ENCODE results near the gene DDR2.

DNA sequence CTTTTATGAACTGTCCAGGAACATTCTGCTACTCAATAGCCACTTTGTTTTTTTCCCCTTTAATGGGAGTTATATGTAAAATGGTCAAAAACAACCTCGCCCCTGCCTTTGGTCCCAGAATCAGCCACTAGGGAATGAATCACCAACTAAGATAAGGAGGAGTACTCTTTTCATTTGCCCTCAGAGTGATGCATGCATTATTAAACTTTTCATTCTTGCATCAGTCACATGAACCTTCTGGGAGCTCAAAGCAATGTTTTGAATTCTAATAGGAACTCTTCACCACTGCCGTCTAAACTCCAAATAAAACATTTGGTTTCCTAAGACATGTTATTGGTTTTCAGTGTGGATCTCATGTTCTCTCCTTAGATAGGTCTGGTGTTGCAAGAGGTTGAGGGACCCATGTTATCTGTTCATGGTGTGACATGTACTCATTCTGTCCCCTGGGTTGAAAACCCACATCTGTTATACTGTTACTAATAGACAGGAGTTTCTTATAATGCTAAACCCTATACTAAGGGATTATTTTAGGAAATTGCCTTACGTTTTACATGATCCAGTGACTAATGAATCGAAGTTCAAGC lies 140.4 kb downstream of the DDR2 start:
- TF ChIP-seq, protein P1, sequence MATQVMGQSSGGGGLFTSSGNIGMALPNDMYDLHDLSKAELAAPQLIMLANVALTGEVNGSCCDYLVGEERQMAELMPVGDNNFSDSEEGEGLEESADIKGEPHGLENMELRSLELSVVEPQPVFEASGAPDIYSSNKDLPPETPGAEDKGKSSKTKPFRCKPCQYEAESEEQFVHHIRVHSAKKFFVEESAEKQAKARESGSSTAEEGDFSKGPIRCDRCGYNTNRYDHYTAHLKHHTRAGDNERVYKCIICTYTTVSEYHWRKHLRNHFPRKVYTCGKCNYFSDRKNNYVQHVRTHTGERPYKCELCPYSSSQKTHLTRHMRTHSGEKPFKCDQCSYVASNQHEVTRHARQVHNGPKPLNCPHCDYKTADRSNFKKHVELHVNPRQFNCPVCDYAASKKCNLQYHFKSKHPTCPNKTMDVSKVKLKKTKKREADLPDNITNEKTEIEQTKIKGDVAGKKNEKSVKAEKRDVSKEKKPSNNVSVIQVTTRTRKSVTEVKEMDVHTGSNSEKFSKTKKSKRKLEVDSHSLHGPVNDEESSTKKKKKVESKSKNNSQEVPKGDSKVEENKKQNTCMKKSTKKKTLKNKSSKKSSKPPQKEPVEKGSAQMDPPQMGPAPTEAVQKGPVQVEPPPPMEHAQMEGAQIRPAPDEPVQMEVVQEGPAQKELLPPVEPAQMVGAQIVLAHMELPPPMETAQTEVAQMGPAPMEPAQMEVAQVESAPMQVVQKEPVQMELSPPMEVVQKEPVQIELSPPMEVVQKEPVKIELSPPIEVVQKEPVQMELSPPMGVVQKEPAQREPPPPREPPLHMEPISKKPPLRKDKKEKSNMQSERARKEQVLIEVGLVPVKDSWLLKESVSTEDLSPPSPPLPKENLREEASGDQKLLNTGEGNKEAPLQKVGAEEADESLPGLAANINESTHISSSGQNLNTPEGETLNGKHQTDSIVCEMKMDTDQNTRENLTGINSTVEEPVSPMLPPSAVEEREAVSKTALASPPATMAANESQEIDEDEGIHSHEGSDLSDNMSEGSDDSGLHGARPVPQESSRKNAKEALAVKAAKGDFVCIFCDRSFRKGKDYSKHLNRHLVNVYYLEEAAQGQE (IDR thresholded peaks at IDR 0.05; ENCODE audit: insufficient read depth in 1 of 2, low read depth in 2 of 2, low read length in 2 of 2), result no peak
- TF ChIP-seq TAF1 (IDR thresholded peaks at IDR 0.05; ENCODE audit: borderline replicate concordance, insufficient read depth, low read length) (no peak), SIN3A (IDR thresholded peaks at IDR 0.05; ENCODE audit: borderline replicate concordance, insufficient read depth, low read length) (no peak), POLR2AphosphoS5 (IDR thresholded peaks at IDR 0.05; ENCODE audit: low read depth, low read length) (no peak)

All from PFSK-1 (cell line).